Fibroblast of pulmonary artery (primary cell): ENCODE results near the gene UBR4.

ENCODE experiments used
- DNase-seq: peaks from one replicate; pipeline ENCODE4 v3.0.0-alpha.2; 2010; ENCODE audit warnings: low read depth
- H3K4me3 ChIP-seq: replicated peaks from 2 replicates; pipeline ENCODE4 v1.5.1; 2011; ENCODE audit warnings: low read depth, mild to moderate bottlenecking, control low read depth, low read length, moderate library complexity
- CTCF ChIP-seq: IDR thresholded peaks from 2 replicates; pipeline ENCODE4 v1.5.1; 2011; ENCODE audit warnings: mild to moderate bottlenecking, control low read depth, low read length, inconsistent platforms; ENCODE audit errors: missing control alignments

The UBR4 gene

GRCh38 chr1:19086176-19086875 lies 123.7 kb downstream of the UBR4 start:
- DNase-seq: no peak
- no peak for TF ChIP-seq CTCF
- H3K4me3 ChIP-seq: no peak overlapping the region

GRCh38 chr1:19084206-19084738 lies 125.8 kb downstream of the UBR4 start:
- no peak for DNase-seq
- TF ChIP-seq CTCF: no peak
- no peak overlapping the region for H3K4me3 ChIP-seq

GRCh38 chr1:19083081-19083480 lies 127.0 kb downstream of the UBR4 start:
- DNase-seq: peak; percentile 97
- no peak overlapping the region for H3K4me3 ChIP-seq
- TF ChIP-seq CTCF: no peak

- peak overlapping the region; percentile 1 for H3K4me3 ChIP-seq
- peak; percentile 83 for DNase-seq
- no peak for TF ChIP-seq CTCF
Measured at GRCh38 chr1:19081218-19081893, 128.7 kb downstream of the UBR4 start.

- H3K4me3 ChIP-seq: no peak overlapping the region
- TF ChIP-seq CTCF: no peak
Measured at GRCh38 chr1:19080721-19081120, 129.3 kb downstream of the UBR4 start.

GRCh38 chr1:19079541-19080472 lies 130.3 kb downstream of the UBR4 start:
- no peak for TF ChIP-seq CTCF
- H3K4me3 ChIP-seq: no peak overlapping the region
- no peak for DNase-seq

More at GRCh38 chr1:19080721-19081120, 129.3 kb downstream of the UBR4 start:
- DNase-seq: peak; percentile 32
